HepG2 (cell line): ENCODE measurements around the gene NEURL4. TPM values are rescaled to one million over a fixed set of nuclear protein-coding genes. Genes with fewer than 3 reads are reported as not detected.

ENCODE experiments used
- ATAC-seq: fragments of 200-7000 bp; cut with Tn5 transposase; 3 replicates; pipeline ENCODE4 v1.9.1; 2020; ENCODE audit warnings: mild to moderate bottlenecking, moderate library complexity
- BruUV-seq: library from RNA; stranded (reverse); fragments of 400-500 nt; replicated peaks from 2 replicates; lab custom pipeline; 2021; lab: Mats Ljungman, UMichigan
- CTCF ChIA-PET: fragments of 300-600 bp; formaldehyde crosslinking; extraction: SDS; loops from one replicate; lab custom pipeline; 2021; ENCODE audit warnings: low total read pairs, inconsistent platforms, low intra/inter-chr PET ratio; lab: Yijun Ruan, JAX
- POLR2A ChIA-PET: fragments of 350-600 bp; sonication (Branson Sonifier 250); formaldehyde crosslinking; loops from one replicate; lab custom pipeline; 2020; ENCODE audit warnings: antibody characterized with exemption, inconsistent platforms; lab: Yijun Ruan, JAX
- DNase-seq: peaks from one replicate; pipeline ENCODE4 v3.0.0-alpha.2; 2015; ENCODE audit warnings: low spot score
- FAIRE-seq: peaks from 3 replicates; lab custom pipeline; 2011; peaks lifted over from hg19 to GRCh38; lab: Jason Lieb, UNC
- H2AFZ ChIP-seq: one replicate; pipeline ENCODE4 v1.6.1; 2011; ENCODE audit warnings: low read length, inconsistent platforms
- H3K27ac ChIP-seq: fragments of 300-600 bp; 3 replicates; pipeline ENCODE4 v1.8.0; 2011; ENCODE audit warnings: mixed run types, mild to moderate bottlenecking, mixed read lengths, low read length, inconsistent platforms; ENCODE audit not compliant: insufficient read depth; ENCODE audit errors: extremely low read length
- H3K27me3 ChIP-seq, 2 experiments: fragments of 200-600 bp in 1 of 2; 2 replicates in 1 of 2; 3 replicates in 1 of 2; pipeline versions ENCODE4 v1.6.0 to v1.8.0; 2011; ENCODE audit warnings: low read length in 2 of 2, mild to moderate bottlenecking in 2 of 2, moderate library complexity in 2 of 2, inconsistent platforms in 1 of 2; ENCODE audit not compliant: insufficient read depth in 2 of 2, control insufficient read depth in 1 of 2
- H3K36me3 ChIP-seq, 2 experiments: fragments of 200-600 bp in 1 of 2; replicated peaks in 1 of 2; 2 replicates in 1 of 2; 3 replicates in 1 of 2; pipeline versions ENCODE4 v1.5.1 to v1.8.0; 2011; ENCODE audit warnings: low read length in 2 of 2, inconsistent platforms in 1 of 2; ENCODE audit not compliant: insufficient read depth in 2 of 2, control insufficient read depth in 1 of 2
- H3K4me1 ChIP-seq: 2 replicates; pipeline ENCODE4 v1.5.1; 2012; ENCODE audit warnings: low read length, inconsistent platforms; ENCODE audit not compliant: insufficient read depth
- H3K4me2 ChIP-seq: 2 replicates; pipeline ENCODE4 v1.6.0; 2011; ENCODE audit warnings: low read depth, low read length, inconsistent platforms
- H3K4me3 ChIP-seq, 3 experiments: fragments of 200-600 bp in 1 of 3; sonication (generic), shearing (Covaris generic) in 1 of 3; replicated peaks in 1 of 3; 2 replicates each; pipeline ENCODE4 v1.5.1; 2011 to 2016; ENCODE audit warnings: low read length in 3 of 3, inconsistent platforms in 2 of 3, low read depth in 2 of 3, mild to moderate bottlenecking in 2 of 3, control low read depth in 1 of 3, mixed read lengths in 1 of 3; ENCODE audit not compliant: insufficient read depth in 1 of 3
- H3K79me2 ChIP-seq: one replicate; pipeline ENCODE4 v1.6.1; 2011; ENCODE audit warnings: low read length, inconsistent platforms; ENCODE audit not compliant: insufficient read depth
- H3K9ac ChIP-seq: 2 replicates; pipeline ENCODE4 v1.6.0; 2011; ENCODE audit warnings: mild to moderate bottlenecking, low read depth, low read length, inconsistent platforms; ENCODE audit not compliant: insufficient read depth
- H3K9me3 ChIP-seq: 2 replicates; pipeline ENCODE4 v1.5.1; 2012; ENCODE audit warnings: mild to moderate bottlenecking, low read length
- H4K20me1 ChIP-seq: 2 replicates; pipeline ENCODE4 v1.6.0; 2011; ENCODE audit warnings: inconsistent platforms, mild to moderate bottlenecking, low read length, moderate library complexity; ENCODE audit not compliant: insufficient read depth
- AGO2 ChIP-seq: fragments of 200-400 bp; formaldehyde crosslinking; optimal IDR thresholded peaks from 2 replicates; pipeline ENCODE3; 2017; ENCODE audit warnings: mild to moderate bottlenecking, low read depth, low read length, moderate library complexity
- BRCA1 ChIP-seq: sonication (generic); formaldehyde crosslinking; IDR thresholded peaks from 2 replicates; pipeline ENCODE4 v1.4.0; 2020; ENCODE audit warnings: missing genetic modification reagents
- GFI1 ChIP-seq: sonication (generic); formaldehyde crosslinking; IDR thresholded peaks from 2 replicates; pipeline ENCODE4 v1.5.0; 2020; ENCODE audit warnings: missing genetic modification reagents, mild to moderate bottlenecking, borderline replicate concordance
- KDM6A ChIP-seq: IDR thresholded peaks from 2 replicates; pipeline ENCODE4 v1.6.1; 2016; ENCODE audit warnings: low read depth
- REPIN1 ChIP-seq: sonication (generic); formaldehyde crosslinking; IDR thresholded peaks from 2 replicates; pipeline ENCODE4 v1.8.0; 2022; ENCODE audit warnings: missing genetic modification reagents, low read depth, mild to moderate bottlenecking, borderline replicate concordance
- STAG1 ChIP-seq: sonication (generic); formaldehyde crosslinking; IDR thresholded peaks from 2 replicates; pipeline ENCODE4 v1.4.0; 2020; ENCODE audit warnings: missing genetic modification reagents
- YEATS4 ChIP-seq: sonication (generic); formaldehyde crosslinking; IDR thresholded peaks from 2 replicates; pipeline ENCODE4 v1.4.0; 2020; ENCODE audit warnings: missing genetic modification reagents, borderline replicate concordance
- ZBTB20 ChIP-seq: sonication (generic); formaldehyde crosslinking; IDR thresholded peaks from 2 replicates; pipeline ENCODE4 v1.8.1; 2023; ENCODE audit warnings: missing genetic modification reagents, low read depth, mild to moderate bottlenecking, borderline replicate concordance
- ZFP37 ChIP-seq: sonication (generic); formaldehyde crosslinking; IDR thresholded peaks from 2 replicates; pipeline ENCODE4 v1.4.0; 2020; ENCODE audit warnings: missing genetic modification reagents, borderline replicate concordance
- ZNF235 ChIP-seq: sonication (generic); formaldehyde crosslinking; IDR thresholded peaks from 2 replicates; pipeline ENCODE4 v1.8.1; 2023; ENCODE audit warnings: mild to moderate bottlenecking, missing genetic modification reagents, borderline replicate concordance
- ZNF577 ChIP-seq: sonication (generic); formaldehyde crosslinking; IDR thresholded peaks from 2 replicates; pipeline ENCODE4 v1.4.0; 2020; ENCODE audit warnings: mild to moderate bottlenecking, low read depth, missing genetic modification reagents, borderline replicate concordance
- ZNF644 ChIP-seq: IDR thresholded peaks from 2 replicates; pipeline ENCODE4 v1.6.1; 2016; ENCODE audit warnings: low read depth
- ZNF780A ChIP-seq: sonication (generic); formaldehyde crosslinking; IDR thresholded peaks from 2 replicates; pipeline ENCODE4 v1.8.0; 2022; ENCODE audit warnings: mild to moderate bottlenecking, missing genetic modification reagents, moderate library complexity
- WGBS: methylation state at CpG from one replicate; pipeline ENCODE4 v1.1.6; 2017; ENCODE audit warnings: low lambda C conversion rate; 5-methylcytosine and 5-hydroxymethylcytosine counted together
- in situ Hi-C: cut with HindIII; loops from 2 replicates; pipeline ENCODE4 v1.10.0; 2017; ENCODE audit warnings: low pct_unique_long_range_greater_than_20kb; ENCODE audit not compliant: extremely low pct_ligation_motif_present
- intact Hi-C: fragments of 100-400 bp; cut with micrococcal nuclease; formaldehyde crosslinking; loops from one replicate; pipeline ENCODE4 v1.10.0; 2022; ENCODE audit not compliant: unreplicated experiment
- polyA plus RNA-seq, 8 experiments: library from polyadenylated mRNA; depleted of rRNA in 3 of 8; stranded (reverse) in 7 of 8; unstranded in 1 of 8; fragments of >200 nt; fragmentation: Illumina TruSeq in 4 of 8; extraction: Trizol in 4 of 8; gene quantifications; 2 replicates each; pipeline versions ENCODE4 v1.2.1 to v1.2.3, GENCODE V29; 2011 to 2016; ENCODE audit warnings: low read depth in 4 of 8, missing spikeins in 1 of 8, mixed read lengths in 1 of 8; ENCODE audit not compliant: insufficient read depth in 1 of 8
- total RNA-seq, 5 experiments: library from RNA; depleted of rRNA; stranded (reverse); fragments of >200 nt; fragmentation: Illumina TruSeq; extraction: Trizol; gene quantifications; 2 replicates each; pipeline ENCODE4 v1.2.3, GENCODE V29; 2016; ENCODE audit warnings: low read depth in 1 of 5
- TF ChIP-seq, protein P1 (sequence below): IDR thresholded peaks from 2 replicates; pipeline ENCODE4 v1.6.1; 2018; ENCODE audit warnings: missing genetic modification reagents
- TF ChIP-seq, protein P2 (sequence below): sonication (generic); formaldehyde crosslinking; IDR thresholded peaks from 2 replicates; pipeline ENCODE4 v1.4.0; 2020; ENCODE audit warnings: mild to moderate bottlenecking, missing genetic modification reagents

Gene NEURL4
- total and polyA plus RNA-seq, 2 of the 13 experiments (the other 11 are each of a cell fraction or from before 2014, with no cell fraction given): 14.8 to 15.7 TPM

DNA sequence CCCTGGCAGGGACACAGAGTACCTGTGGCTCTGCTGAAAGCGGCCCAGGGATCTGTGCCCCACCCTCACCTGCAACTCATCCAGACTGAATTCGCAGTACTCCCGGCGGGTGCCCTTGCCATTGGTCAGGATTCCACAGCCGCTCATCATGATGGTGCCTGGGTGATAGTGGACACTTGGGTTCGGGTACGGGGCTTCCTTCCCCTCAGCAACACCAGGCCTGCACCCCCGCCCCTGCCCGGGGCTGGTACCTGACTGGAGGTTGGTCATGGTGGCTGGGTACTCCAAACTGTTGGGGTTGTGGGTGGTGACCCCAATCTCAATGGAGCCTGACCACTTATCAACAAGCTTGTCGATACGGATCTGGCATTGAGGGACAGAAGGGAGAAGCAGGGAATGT is 2.9 kb downstream of the NEURL4 start:
- no peak for DNase-seq
- Histone ChIP-seq H3K27me3 (no peaks in the 10 kb centered on the region; a peak in 1 of 5 replicates), H4K20me1 (no peaks in the 10 kb centered on the region), H3K4me3 (no peak overlapping the region), H3K36me3 (peaks cover 20 to 48% of the 10 kb centered on the region in 2 experiments), H3K4me2 (no peak overlapping the region)
- in situ Hi-C loops: no loop called here
- ATAC-seq: no peak
- no peak for FAIRE-seq
- CTCF ChIA-PET: interaction anchor here (3.8 kb wide), 1 partner anchor 20 kb away, joined by 41 read pairs; no protein-coding TSS in a partner anchor
- TF ChIP-seq AGO2: no peak
- TF ChIP-seq BRCA1: no peak
- no peak for TF ChIP-seq YEATS4 (CRISPR knock-in tag)
- no peak for TF ChIP-seq ZNF644 (CRISPR knock-in tag)
- TF ChIP-seq STAG1 (CRISPR knock-in tag): no peak
- no peak for TF ChIP-seq ZBTB20
- no peak for TF ChIP-seq GFI1
- TF ChIP-seq KDM6A: no peak
- no peak for TF ChIP-seq REPIN1
- TF ChIP-seq ZNF780A (CRISPR knock-in tag): no peak
- TF ChIP-seq ZFP37: no peak
- TF ChIP-seq, protein P1, sequence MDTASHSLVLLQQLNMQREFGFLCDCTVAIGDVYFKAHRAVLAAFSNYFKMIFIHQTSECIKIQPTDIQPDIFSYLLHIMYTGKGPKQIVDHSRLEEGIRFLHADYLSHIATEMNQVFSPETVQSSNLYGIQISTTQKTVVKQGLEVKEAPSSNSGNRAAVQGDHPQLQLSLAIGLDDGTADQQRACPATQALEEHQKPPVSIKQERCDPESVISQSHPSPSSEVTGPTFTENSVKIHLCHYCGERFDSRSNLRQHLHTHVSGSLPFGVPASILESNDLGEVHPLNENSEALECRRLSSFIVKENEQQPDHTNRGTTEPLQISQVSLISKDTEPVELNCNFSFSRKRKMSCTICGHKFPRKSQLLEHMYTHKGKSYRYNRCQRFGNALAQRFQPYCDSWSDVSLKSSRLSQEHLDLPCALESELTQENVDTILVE (CRISPR knock-in tag): no peak
- no peak for TF ChIP-seq ZNF577 (CRISPR knock-in tag)
- TF ChIP-seq ZNF235 (CRISPR knock-in tag): no peak
- TF ChIP-seq, protein P2, sequence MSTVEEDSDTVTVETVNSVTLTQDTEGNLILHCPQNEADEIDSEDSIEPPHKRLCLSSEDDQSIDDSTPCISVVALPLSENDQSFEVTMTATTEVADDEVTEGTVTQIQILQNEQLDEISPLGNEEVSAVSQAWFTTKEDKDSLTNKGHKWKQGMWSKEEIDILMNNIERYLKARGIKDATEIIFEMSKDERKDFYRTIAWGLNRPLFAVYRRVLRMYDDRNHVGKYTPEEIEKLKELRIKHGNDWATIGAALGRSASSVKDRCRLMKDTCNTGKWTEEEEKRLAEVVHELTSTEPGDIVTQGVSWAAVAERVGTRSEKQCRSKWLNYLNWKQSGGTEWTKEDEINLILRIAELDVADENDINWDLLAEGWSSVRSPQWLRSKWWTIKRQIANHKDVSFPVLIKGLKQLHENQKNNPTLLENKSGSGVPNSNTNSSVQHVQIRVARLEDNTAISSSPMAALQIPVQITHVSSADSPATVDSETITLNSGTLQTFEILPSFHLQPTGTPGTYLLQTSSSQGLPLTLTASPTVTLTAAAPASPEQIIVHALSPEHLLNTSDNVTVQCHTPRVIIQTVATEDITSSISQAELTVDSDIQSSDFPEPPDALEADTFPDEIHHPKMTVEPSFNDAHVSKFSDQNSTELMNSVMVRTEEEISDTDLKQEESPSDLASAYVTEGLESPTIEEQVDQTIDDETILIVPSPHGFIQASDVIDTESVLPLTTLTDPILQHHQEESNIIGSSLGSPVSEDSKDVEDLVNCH (CRISPR knock-in tag): no peak
- TF ChIP-seq, all 625 proteins: peak for 0
- Histone ChIP-seq H3K9ac (no peak overlapping the region), H3K4me1 (peaks cover 24% of the 10 kb centered on the region), H3K9me3 (no peaks in the 10 kb centered on the region), H3K79me2 (peaks cover 12% of the 10 kb centered on the region), H2AFZ (no peak overlapping the region), H3K27ac (no peak overlapping the region)
- POLR2A ChIA-PET: no interaction called here
- intact Hi-C loops: no loop called here
- 93% methylated on average over 3 of the region's 11 CpGs for WGBS
- no TSS peak for BruUV-seq
